Stimulated activated CD4-positive, alpha-beta T cell treated with anti-CD3 and anti-CD28 coated beads, Interleukin-15, amount 100 ng/mL, for 48 hours (primary cell): Measurements from ENCODE around the gene TINAG.

Source experiments
- DNase-seq, 2 donors: peaks; one replicate each; pipeline ENCODE4 v3.0.0-alpha.2; 2020; ENCODE audit warnings: low read depth in 2 of 2

Gene TINAG

DNA sequence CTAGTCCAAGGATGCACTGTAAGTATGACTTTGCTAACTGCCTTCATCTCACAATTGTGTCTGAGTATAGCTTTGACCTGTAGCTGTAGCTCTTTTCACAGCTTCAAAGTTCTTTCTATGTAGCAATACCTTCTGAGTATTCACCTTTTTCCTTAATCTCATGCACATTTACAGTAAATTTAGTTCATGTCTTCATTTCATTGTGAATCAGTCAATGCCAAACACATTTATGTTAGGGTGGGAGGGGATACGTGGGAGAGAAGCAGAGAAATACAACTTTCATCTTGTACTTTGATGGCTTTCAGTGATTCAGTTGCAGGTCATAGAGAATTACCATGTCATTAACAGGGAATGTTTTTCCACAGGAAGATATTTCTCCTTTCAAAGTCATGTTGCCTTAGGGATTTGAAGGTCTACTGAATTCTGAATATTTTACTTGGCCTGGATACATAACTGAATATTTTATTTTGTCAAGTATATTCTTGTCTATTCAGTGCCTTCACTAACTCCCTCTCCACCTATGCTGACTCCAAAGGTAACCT is 119.2 kb downstream of the TINAG start:
- DNase-seq, result no peak

- DNase-seq, result no peak
These were observed 120.2 kb downstream of the TINAG start for GRCh38 chr6:54428431-54428830.

GRCh38 chr6:54431466-54431865 is 123.2 kb downstream of the TINAG start:
- no peak for DNase-seq
